ENCODE measurements around the gene NECTIN1.

The NECTIN1 gene

DNA sequence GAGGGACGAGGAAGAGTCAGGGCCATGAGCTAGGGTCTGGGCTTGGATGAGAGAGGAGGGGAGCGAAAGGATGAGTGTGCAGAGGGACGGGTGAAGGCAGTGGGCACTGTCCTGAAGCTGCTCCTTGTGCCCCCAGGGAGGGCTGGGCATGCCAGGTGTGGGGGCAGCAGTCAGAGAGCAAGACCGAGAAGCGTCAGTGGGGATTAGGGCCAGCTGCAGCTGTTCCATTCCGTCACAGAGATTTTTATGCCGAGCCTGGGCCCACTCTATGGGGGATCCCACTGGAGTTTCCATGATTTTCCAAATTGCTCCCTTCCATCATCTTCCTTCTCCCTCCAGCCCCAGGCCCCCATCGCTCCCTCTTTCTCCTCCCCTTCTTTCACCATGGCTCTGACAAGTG lies 93.2 kb downstream of the NECTIN1 start:
- ATAC-seq, result no peak
- no peak for TF ChIP-seq TCF4 (CRISPR knock-in tag; IDR thresholded peaks at IDR 0.05; ENCODE audit: borderline replicate concordance)
- TF ChIP-seq ZNF70 (CRISPR knock-in tag; IDR thresholded peaks at IDR 0.05), result no peak
- no peak for TF ChIP-seq BACH2 (CRISPR knock-in tag; IDR thresholded peaks at IDR 0.05; ENCODE audit: borderline replicate concordance)
- TF ChIP-seq, protein P1, sequence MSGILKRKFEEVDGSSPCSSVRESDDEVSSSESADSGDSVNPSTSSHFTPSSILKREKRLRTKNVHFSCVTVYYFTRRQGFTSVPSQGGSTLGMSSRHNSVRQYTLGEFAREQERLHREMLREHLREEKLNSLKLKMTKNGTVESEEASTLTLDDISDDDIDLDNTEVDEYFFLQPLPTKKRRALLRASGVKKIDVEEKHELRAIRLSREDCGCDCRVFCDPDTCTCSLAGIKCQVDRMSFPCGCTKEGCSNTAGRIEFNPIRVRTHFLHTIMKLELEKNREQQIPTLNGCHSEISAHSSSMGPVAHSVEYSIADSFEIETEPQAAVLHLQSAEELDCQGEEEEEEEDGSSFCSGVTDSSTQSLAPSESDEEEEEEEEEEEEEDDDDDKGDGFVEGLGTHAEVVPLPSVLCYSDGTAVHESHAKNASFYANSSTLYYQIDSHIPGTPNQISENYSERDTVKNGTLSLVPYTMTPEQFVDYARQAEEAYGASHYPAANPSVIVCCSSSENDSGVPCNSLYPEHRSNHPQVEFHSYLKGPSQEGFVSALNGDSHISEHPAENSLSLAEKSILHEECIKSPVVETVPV (CRISPR knock-in tag; IDR thresholded peaks at IDR 0.05), result no peak

DNA sequence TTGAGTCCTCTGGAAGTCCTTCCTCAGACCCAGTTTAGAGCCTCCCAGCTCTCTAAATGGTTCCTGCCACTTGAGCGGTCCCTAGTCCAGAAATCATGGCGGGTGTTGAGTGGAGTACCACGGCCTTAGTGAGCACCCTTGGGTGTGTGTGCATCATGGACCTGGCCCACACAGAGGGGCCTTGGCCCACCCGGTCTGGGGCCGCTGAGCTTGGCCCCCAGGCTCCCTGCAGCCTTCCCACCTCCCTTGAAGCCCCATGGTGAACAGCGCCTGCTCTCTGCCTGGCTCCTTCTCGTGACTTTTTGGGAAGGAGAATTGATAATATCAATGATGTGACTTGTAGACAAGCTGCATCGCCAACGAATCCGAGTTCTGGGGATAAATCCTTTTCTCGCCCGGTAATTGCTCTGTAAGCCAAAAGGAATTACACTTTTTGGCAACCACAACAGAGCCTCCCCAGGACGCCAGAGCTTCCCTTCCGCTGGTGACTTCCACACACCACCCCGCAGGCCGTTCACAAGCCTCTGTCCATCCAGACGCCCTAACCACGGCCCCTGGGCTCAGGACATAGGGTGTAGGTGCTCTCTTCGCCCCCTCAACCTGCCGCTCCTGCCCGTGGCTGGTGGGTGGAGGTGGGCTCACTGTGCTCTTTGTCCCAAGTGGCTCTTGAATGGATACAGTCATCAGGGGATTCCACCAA lies 93.8 kb downstream of the NECTIN1 start:
- no peak for TF ChIP-seq PPARA (CRISPR knock-in tag; IDR thresholded peaks at IDR 0.05; ENCODE audit: borderline replicate concordance)
- no peak for TF ChIP-seq SNAI2 (CRISPR knock-in tag; IDR thresholded peaks at IDR 0.05)
- TF ChIP-seq ZFP30 (CRISPR knock-in tag; IDR thresholded peaks at IDR 0.05), result no peak
- TF ChIP-seq ZFP3 (CRISPR knock-in tag; IDR thresholded peaks at IDR 0.05), result no peak
- no peak for TF ChIP-seq OSR1 (CRISPR knock-in tag; IDR thresholded peaks at IDR 0.05)
- no peak for TF ChIP-seq TCF4 (CRISPR knock-in tag; IDR thresholded peaks at IDR 0.05; ENCODE audit: borderline replicate concordance)
- no peak for TF ChIP-seq RARB (CRISPR knock-in tag; IDR thresholded peaks at IDR 0.05)
- no peak for TF ChIP-seq ZNF70 (CRISPR knock-in tag; IDR thresholded peaks at IDR 0.05)
- ATAC-seq, result no peak

DNA sequence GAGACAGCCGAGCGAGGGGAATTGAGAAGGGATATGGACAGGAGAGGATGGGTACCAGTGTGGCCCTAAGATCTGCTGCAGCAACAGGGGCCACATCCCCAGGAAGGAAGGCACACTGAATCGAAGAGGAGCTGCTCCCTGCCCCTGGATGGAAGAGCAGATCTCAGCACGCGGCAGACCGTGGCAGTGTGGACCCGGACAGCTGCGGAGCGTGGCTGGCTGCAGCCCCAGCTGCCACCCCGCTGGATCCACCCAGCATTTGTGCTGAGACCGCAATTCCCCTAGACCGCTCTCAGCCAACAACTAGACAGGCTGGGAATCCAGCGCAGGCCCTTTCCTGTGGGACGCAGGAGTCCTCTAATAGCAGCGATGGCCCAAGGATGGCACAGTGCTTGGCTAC lies 94.7 kb downstream of the NECTIN1 start:
- TF ChIP-seq GLIS3 (CRISPR knock-in tag; IDR thresholded peaks at IDR 0.05) (no peak), ZNF70 (CRISPR knock-in tag; IDR thresholded peaks at IDR 0.05) (no peak), ARNTL (CRISPR knock-in tag; IDR thresholded peaks at IDR 0.05; ENCODE audit: borderline replicate concordance, low read depth) (no peak), ESRRG (CRISPR knock-in tag; IDR thresholded peaks at IDR 0.05) (no peak), ZFP30 (CRISPR knock-in tag; IDR thresholded peaks at IDR 0.05) (no peak), CSDC2 (CRISPR knock-in tag; IDR thresholded peaks at IDR 0.05) (no peak), ISL1 (CRISPR knock-in tag; IDR thresholded peaks at IDR 0.05) (no peak), TOX (CRISPR knock-in tag; IDR thresholded peaks at IDR 0.05; ENCODE audit: borderline replicate concordance) (no peak), TCF4 (CRISPR knock-in tag; IDR thresholded peaks at IDR 0.05; ENCODE audit: borderline replicate concordance) (no peak), RARB (CRISPR knock-in tag; IDR thresholded peaks at IDR 0.05) (no peak), ZNF565 (CRISPR knock-in tag; conservative IDR thresholded peaks at IDR 0.05; ENCODE audit: low read depth) (no peak)
- TF ChIP-seq, protein P2, sequence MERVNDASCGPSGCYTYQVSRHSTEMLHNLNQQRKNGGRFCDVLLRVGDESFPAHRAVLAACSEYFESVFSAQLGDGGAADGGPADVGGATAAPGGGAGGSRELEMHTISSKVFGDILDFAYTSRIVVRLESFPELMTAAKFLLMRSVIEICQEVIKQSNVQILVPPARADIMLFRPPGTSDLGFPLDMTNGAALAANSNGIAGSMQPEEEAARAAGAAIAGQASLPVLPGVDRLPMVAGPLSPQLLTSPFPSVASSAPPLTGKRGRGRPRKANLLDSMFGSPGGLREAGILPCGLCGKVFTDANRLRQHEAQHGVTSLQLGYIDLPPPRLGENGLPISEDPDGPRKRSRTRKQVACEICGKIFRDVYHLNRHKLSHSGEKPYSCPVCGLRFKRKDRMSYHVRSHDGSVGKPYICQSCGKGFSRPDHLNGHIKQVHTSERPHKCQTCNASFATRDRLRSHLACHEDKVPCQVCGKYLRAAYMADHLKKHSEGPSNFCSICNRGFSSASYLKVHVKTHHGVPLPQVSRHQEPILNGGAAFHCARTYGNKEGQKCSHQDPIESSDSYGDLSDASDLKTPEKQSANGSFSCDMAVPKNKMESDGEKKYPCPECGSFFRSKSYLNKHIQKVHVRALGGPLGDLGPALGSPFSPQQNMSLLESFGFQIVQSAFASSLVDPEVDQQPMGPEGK (CRISPR knock-in tag; IDR thresholded peaks at IDR 0.05; ENCODE audit: borderline replicate concordance), result no peak
- TF ChIP-seq, protein P3, sequence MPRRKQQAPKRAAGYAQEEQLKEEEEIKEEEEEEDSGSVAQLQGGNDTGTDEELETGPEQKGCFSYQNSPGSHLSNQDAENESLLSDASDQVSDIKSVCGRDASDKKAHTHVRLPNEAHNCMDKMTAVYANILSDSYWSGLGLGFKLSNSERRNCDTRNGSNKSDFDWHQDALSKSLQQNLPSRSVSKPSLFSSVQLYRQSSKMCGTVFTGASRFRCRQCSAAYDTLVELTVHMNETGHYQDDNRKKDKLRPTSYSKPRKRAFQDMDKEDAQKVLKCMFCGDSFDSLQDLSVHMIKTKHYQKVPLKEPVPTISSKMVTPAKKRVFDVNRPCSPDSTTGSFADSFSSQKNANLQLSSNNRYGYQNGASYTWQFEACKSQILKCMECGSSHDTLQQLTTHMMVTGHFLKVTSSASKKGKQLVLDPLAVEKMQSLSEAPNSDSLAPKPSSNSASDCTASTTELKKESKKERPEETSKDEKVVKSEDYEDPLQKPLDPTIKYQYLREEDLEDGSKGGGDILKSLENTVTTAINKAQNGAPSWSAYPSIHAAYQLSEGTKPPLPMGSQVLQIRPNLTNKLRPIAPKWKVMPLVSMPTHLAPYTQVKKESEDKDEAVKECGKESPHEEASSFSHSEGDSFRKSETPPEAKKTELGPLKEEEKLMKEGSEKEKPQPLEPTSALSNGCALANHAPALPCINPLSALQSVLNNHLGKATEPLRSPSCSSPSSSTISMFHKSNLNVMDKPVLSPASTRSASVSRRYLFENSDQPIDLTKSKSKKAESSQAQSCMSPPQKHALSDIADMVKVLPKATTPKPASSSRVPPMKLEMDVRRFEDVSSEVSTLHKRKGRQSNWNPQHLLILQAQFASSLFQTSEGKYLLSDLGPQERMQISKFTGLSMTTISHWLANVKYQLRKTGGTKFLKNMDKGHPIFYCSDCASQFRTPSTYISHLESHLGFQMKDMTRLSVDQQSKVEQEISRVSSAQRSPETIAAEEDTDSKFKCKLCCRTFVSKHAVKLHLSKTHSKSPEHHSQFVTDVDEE (CRISPR knock-in tag; IDR thresholded peaks at IDR 0.05), result no peak
- TF ChIP-seq, protein P4, sequence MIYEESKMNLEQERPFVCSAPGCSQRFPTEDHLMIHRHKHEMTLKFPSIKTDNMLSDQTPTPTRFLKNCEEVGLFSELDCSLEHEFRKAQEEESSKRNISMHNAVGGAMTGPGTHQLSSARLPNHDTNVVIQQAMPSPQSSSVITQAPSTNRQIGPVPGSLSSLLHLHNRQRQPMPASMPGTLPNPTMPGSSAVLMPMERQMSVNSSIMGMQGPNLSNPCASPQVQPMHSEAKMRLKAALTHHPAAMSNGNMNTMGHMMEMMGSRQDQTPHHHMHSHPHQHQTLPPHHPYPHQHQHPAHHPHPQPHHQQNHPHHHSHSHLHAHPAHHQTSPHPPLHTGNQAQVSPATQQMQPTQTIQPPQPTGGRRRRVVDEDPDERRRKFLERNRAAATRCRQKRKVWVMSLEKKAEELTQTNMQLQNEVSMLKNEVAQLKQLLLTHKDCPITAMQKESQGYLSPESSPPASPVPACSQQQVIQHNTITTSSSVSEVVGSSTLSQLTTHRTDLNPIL (CRISPR knock-in tag; IDR thresholded peaks at IDR 0.05; ENCODE audit: low read depth), result no peak
- ATAC-seq, result no peak

Measured in SK-N-SH treated with all-trans-retinoic acid at 6 μM for 48 hours (cell line).